VCaP (cell line): Measurements from ENCODE around the gene PANX2.

Experiments used
- H3K27ac ChIP-seq: fragments of 450-650 bp; 2 replicates; pipeline ENCODE4 v1.5.1; 2017
- CTCF ChIP-seq: fragments of 450-650 bp; conservative IDR thresholded peaks from 2 replicates; pipeline ENCODE4 v1.5.1; 2017; ENCODE audit warnings: mild to moderate bottlenecking, moderate library complexity

The PANX2 gene

DNA sequence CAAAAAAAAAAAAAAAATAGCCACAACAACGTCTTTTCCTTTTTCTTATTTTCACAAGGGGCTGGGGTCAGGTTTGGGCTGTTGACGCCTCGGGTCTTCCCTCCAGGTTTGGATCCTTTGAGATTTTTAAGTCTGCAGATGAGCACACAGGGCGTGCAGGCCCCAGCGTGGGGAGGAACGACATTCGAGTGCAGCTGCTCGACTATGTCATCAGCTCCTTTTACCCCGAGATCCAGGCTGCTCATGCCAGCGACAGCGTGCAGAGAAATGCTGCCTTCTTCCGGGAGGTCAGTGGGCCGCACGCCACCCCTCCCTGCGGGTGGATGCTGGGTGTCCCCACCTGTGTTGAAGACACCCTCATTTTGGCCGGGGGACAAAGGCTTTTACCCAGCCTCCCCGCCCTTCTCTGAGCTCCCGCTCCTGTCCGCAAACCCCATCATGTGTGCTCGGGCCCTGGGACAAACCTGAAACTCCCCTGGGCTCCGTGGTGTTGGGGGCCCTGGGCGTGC is 38.0 kb downstream of the PANX2 start:
- TF ChIP-seq CTCF = no peak
- H3K27ac ChIP-seq = no peak overlapping the region

- no peak for TF ChIP-seq CTCF
These were observed 38.7 kb downstream of the PANX2 start for GRCh38 chr22:50208939-50209892.

DNA sequence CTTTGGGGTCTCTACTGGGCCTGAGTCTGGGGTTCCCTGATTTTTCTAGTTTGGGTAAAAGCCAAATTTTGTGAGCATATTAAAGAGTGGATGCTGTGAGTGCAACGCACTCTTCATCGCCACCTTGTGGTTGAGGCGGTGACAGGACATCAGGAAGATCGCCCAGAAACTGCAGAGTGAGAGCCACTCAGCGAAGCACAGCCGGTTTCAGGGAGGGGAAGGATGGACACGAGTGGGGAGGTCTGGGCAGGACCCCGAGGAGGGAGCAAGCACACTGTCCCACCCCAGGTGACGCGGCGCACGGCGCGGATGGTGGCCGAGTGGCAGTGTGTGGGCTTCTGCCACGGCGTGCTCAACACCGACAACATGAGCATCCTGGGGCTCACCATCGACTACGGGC is 39.4 kb downstream of the PANX2 start:
- no peak overlapping the region for H3K27ac ChIP-seq
- peak; percentile 82 for TF ChIP-seq CTCF

More at GRCh38 chr22:50208939-50209892, 38.7 kb downstream of the PANX2 start:
- no peak overlapping the region for H3K27ac ChIP-seq

- no peak for TF ChIP-seq CTCF
These were observed 40.0 kb downstream of the PANX2 start for GRCh38 chr22:50210378-50211139.

GRCh38 chr22:50211147-50211546 is 40.6 kb downstream of the PANX2 start:
- no peak for TF ChIP-seq CTCF

More at GRCh38 chr22:50210378-50211139, 40.0 kb downstream of the PANX2 start:
- no peak overlapping the region for H3K27ac ChIP-seq

GRCh38 chr22:50213263-50213662 is 42.7 kb downstream of the PANX2 start:
- no peak for TF ChIP-seq CTCF
- H3K27ac ChIP-seq = no peak overlapping the region

More at GRCh38 chr22:50211147-50211546, 40.6 kb downstream of the PANX2 start:
- H3K27ac ChIP-seq = no peak overlapping the region
